A549 (cell line): ENCODE data around the gene XG. TPM values are rescaled to one million over a fixed set of nuclear protein-coding genes. Genes with fewer than 3 reads are reported as not detected.

ENCODE experiments used
- ATAC-seq, 2 experiments: fragments of 200-7000 bp in 1 of 2; fragments of >200 bp in 1 of 2; cut with Nextera tagmentation in 1 of 2; cut with Tn5 transposase in 1 of 2; 3 replicates each; pipeline versions ENCODE4 v1.8.0 to v1.9.1; 2018 to 2020; ENCODE audit warnings: mild to moderate bottlenecking in 1 of 2, moderate library complexity in 1 of 2
- CTCF ChIA-PET: fragments of 300-600 bp; sonication (Branson Sonifier 250); formaldehyde crosslinking; extraction: SDS; loops from one replicate; lab custom pipeline; 2021; ENCODE audit warnings: antibody characterized with exemption, inconsistent platforms; lab: Yijun Ruan, JAX
- POLR2A ChIA-PET: fragments of 350-600 bp; formaldehyde crosslinking; extraction: SDS; loops from one replicate; lab custom pipeline; 2021; ENCODE audit warnings: antibody characterized with exemption, inconsistent platforms; lab: Yijun Ruan, JAX
- DNase-seq, 2 experiments: peaks; one replicate each; pipeline versions ENCODE4 v3.0.0 to v3.0.0-alpha.2; 2011 to 2016; ENCODE audit warnings: low read depth in 1 of 2, low spot score in 1 of 2
- FAIRE-seq: peaks from 2 replicates; lab custom pipeline; 2011; peaks lifted over from hg19 to GRCh38; lab: Jason Lieb, UNC
- H3K27ac ChIP-seq, 2 experiments: fragments of >200 bp; sonication (Bioruptor Twin); formaldehyde crosslinking; 3 replicates each; pipeline ENCODE4 v1.5.1; 2016 to 2017
- H3K4me1 ChIP-seq: fragments of >200 bp; sonication (Bioruptor Twin); formaldehyde crosslinking; 3 replicates; pipeline ENCODE4 v1.6.1; 2016
- H3K4me2 ChIP-seq: fragments of >200 bp; sonication (Bioruptor Twin); formaldehyde crosslinking; 3 replicates; pipeline ENCODE4 v1.6.1; 2016
- H3K4me3 ChIP-seq: fragments of >200 bp; sonication (Bioruptor Twin); formaldehyde crosslinking; 3 replicates; pipeline ENCODE4 v1.5.1; 2016
- H3K9me3 ChIP-seq: fragments of >200 bp; sonication (Bioruptor Twin); formaldehyde crosslinking; 3 replicates; pipeline ENCODE4 v1.6.1; 2016
- BCL3 ChIP-seq: fragments of >200 bp; sonication (Bioruptor Twin); formaldehyde crosslinking; IDR thresholded peaks from 3 replicates; pipeline ENCODE4 v1.6.1; 2016
- BHLHE40 ChIP-seq: IDR thresholded peaks from 2 replicates; pipeline ENCODE4 v1.6.1; 2012; ENCODE audit warnings: low read depth, low read length, inconsistent platforms
- EHMT2 ChIP-seq: fragments of 200-600 bp; sonication (generic); IDR thresholded peaks from 2 replicates; pipeline ENCODE4 v1.6.1; 2016; ENCODE audit warnings: antibody characterized with exemption, low read depth, mild to moderate bottlenecking, moderate library complexity
- FOSL2 ChIP-seq, 2 experiments: fragments of 450-650 bp in 1 of 2; fragments of >200 bp in 1 of 2; sonication (Bioruptor Twin) in 1 of 2; formaldehyde crosslinking; IDR thresholded peaks; 2 replicates each; pipeline versions ENCODE4 v1.5.0 to v1.6.1; 2016 to 2020; ENCODE audit warnings: mild to moderate bottlenecking in 1 of 2, moderate library complexity in 1 of 2
- GATA3 ChIP-seq: IDR thresholded peaks from 2 replicates; pipeline ENCODE4 v1.6.1; 2012; ENCODE audit warnings: borderline replicate concordance
- HOXB13 ChIP-seq: fragments of 250-450 bp; sonication (Bioruptor Pico); IDR thresholded peaks from 2 replicates; pipeline ENCODE4 v1.5.0; 2020; ENCODE audit warnings: low read depth, mild to moderate bottlenecking, moderate library complexity
- JUN ChIP-seq, 2 experiments: fragments of >200 bp; sonication (Bioruptor Twin); formaldehyde crosslinking; IDR thresholded peaks; 2 replicates in 1 of 2; 3 replicates in 1 of 2; pipeline ENCODE4 v1.6.1; 2016 to 2017
- MAFK ChIP-seq: fragments of 450-650 bp; IDR thresholded peaks from 2 replicates; pipeline ENCODE4 v1.6.1; 2014; ENCODE audit not compliant: partially characterized antibody
- NFE2L2 ChIP-seq: fragments of 150-350 bp; conservative IDR thresholded peaks from 2 replicates; pipeline ENCODE4 v1.6.1; 2014; ENCODE audit warnings: low read length
- NPAS2 ChIP-seq: fragments of 250-450 bp; sonication (Bioruptor Pico); IDR thresholded peaks from 2 replicates; pipeline ENCODE4 v1.8.0; 2022; ENCODE audit warnings: mild to moderate bottlenecking, moderate library complexity, borderline replicate concordance
- NR3C1 ChIP-seq: fragments of >200 bp; sonication (Bioruptor Twin); formaldehyde crosslinking; IDR thresholded peaks from 3 replicates; pipeline ENCODE4 v1.6.1; 2017
- POLR2A ChIP-seq: IDR thresholded peaks from 2 replicates; pipeline ENCODE4 v1.6.1; 2012; ENCODE audit warnings: mild to moderate bottlenecking, low read length
- RCOR1 ChIP-seq: fragments of 150-350 bp; IDR thresholded peaks from 2 replicates; pipeline ENCODE4 v1.6.1; 2014; ENCODE audit warnings: antibody characterized with exemption, low read length, low read depth
- SREBF2 ChIP-seq: fragments of 450-650 bp; IDR thresholded peaks from 2 replicates; pipeline ENCODE4 v1.6.1; 2014; ENCODE audit warnings: mild to moderate bottlenecking, moderate library complexity
- TP53 ChIP-seq: fragments of 250-450 bp; sonication (Bioruptor Pico); IDR thresholded peaks from 2 replicates; pipeline ENCODE4 v1.5.0; 2021; ENCODE audit warnings: mild to moderate bottlenecking, moderate library complexity
- USF2 ChIP-seq: fragments of 450-650 bp; IDR thresholded peaks from 2 replicates; pipeline ENCODE4 v1.6.1; 2014; ENCODE audit warnings: antibody characterized with exemption
- ZSCAN20 ChIP-seq: fragments of 250-450 bp; sonication (Bioruptor Pico); IDR thresholded peaks from 2 replicates; pipeline ENCODE4 v1.8.0; 2022; ENCODE audit warnings: mild to moderate bottlenecking, moderate library complexity
- WGBS: methylation state at CpG from one replicate; pipeline ENCODE4 v1.1.6; 2017; ENCODE audit errors: missing lambda C conversion rate; 5-methylcytosine and 5-hydroxymethylcytosine counted together
- polyA plus RNA-seq, 4 experiments: library from polyadenylated mRNA; depleted of rRNA in 3 of 4; stranded (reverse); fragments of >200 nt; fragmentation: RNase III in 1 of 4; extraction: RNeasy Plus Mini Kit Qiagen cat#74134 plus additional on column Dnase treatment in 1 of 4; gene quantifications; 2 replicates in 3 of 4; 3 replicates in 1 of 4; pipeline ENCODE4 v1.2.3, GENCODE V29; 2011 to 2017
- TF ChIP-seq, protein P1 (sequence below): fragments of 200-600 bp; sonication (generic); IDR thresholded peaks from 2 replicates; pipeline ENCODE4 v1.6.1; 2016; ENCODE audit warnings: antibody characterized with exemption, mild to moderate bottlenecking, moderate library complexity

The XG gene
- polyA plus RNA-seq, 2 of the 4 experiments (the other 2 are of a cell fraction) = 0.05 to 0.06 TPM

DNA sequence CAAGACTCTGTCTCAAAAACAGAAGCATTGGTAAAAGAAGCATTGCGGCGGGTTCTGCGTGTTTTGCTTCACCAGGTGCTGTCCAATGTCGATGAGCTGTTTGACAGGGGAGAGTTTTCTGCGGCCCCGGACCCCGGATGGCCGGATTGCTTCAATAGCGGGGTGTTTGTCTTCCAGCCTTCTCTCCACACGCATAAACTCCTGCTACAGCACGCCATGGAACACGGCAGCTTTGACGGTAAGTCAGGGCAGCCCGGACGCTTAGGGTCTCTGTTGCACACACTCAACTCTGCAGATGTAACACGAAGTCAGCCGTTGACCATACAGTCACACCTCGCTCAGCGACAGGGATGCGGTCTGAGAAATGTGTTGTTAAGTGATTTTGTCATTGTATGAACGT is 103.1 kb downstream of the XG start (continued):
- TF ChIP-seq, protein P1, sequence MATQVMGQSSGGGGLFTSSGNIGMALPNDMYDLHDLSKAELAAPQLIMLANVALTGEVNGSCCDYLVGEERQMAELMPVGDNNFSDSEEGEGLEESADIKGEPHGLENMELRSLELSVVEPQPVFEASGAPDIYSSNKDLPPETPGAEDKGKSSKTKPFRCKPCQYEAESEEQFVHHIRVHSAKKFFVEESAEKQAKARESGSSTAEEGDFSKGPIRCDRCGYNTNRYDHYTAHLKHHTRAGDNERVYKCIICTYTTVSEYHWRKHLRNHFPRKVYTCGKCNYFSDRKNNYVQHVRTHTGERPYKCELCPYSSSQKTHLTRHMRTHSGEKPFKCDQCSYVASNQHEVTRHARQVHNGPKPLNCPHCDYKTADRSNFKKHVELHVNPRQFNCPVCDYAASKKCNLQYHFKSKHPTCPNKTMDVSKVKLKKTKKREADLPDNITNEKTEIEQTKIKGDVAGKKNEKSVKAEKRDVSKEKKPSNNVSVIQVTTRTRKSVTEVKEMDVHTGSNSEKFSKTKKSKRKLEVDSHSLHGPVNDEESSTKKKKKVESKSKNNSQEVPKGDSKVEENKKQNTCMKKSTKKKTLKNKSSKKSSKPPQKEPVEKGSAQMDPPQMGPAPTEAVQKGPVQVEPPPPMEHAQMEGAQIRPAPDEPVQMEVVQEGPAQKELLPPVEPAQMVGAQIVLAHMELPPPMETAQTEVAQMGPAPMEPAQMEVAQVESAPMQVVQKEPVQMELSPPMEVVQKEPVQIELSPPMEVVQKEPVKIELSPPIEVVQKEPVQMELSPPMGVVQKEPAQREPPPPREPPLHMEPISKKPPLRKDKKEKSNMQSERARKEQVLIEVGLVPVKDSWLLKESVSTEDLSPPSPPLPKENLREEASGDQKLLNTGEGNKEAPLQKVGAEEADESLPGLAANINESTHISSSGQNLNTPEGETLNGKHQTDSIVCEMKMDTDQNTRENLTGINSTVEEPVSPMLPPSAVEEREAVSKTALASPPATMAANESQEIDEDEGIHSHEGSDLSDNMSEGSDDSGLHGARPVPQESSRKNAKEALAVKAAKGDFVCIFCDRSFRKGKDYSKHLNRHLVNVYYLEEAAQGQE = no peak
- no peak for TF ChIP-seq BHLHE40

DNA sequence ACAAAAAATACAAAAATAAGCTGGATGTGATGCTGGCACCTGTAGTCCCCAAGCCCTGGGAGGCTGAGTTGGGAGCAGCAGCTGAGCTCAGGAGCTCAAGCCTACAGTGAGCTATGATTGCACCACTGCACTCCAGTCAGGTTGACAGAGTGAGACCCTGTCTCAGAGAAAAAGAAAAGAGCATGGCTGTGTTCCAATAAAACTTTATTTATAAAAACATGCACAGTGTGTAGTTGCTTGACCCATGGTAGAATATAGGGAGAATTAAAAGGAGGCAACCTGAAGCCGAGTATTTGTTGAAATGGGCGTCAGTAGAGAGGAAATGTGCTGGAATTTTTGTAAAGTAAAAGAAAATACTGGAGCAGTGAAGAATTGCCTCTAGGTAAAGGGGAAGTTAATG is 103.9 kb downstream of the XG start:
- Histone ChIP-seq H3K9me3 (no peaks in the 10 kb centered on the region), H3K4me3 (no peak overlapping the region), H3K4me2 (no peak overlapping the region), H3K4me1 (no peaks in the 10 kb centered on the region), H3K27ac (no peak overlapping the region)
- 94% methylated on average over 2 of the region's 2 CpGs for WGBS
- TF ChIP-seq NFE2L2 (no peak), TP53 (CRISPR knock-in tag) (no peak), HOXB13 (CRISPR knock-in tag) (no peak), NPAS2 (no peak), FOSL2 (IDR thresholded peaks at IDR 0.05) (no peak), FOSL2 (CRISPR knock-in tag; IDR thresholded peaks at IDR 0.05) (no peak), SREBF2 (no peak), USF2 (no peak), JUN (IDR thresholded peaks at IDR 0.05) (no peak), GATA3 (no peak), BCL3 (no peak), ZSCAN20 (CRISPR knock-in tag) (no peak), MAFK (no peak), EHMT2 (no peak)
- CTCF ChIA-PET = no interaction called here
- no peak for ATAC-seq
- no peak for FAIRE-seq
- POLR2A ChIA-PET = no interaction called here
- no peak for DNase-seq

DNA sequence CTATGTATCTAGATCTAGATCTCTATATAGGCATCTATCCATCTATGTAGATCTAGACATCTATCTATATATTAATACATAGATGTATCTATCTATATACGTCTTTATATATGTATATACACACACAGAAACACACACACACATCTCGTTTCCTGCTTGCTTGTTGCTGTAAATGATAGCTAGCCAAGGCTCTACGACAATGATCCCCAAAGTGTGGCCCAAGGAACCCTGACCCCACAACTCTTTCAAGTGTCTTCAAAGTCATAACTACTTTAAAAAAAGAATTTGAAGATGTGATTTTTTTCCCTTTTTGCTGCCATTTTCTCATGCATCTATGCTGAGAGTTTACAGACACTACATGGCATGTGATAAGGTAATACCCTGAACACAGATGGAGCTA is 105.7 kb downstream of the XG start:
- 57% methylated on average over 3 of the region's 3 CpGs for WGBS
- no peak for FAIRE-seq
- no peaks in the 10 kb centered on the region for H3K4me1 ChIP-seq
- TF ChIP-seq RCOR1 (no peak), POLR2A (no peak), SREBF2 (no peak), NR3C1 (no peak)
- TF ChIP-seq, all 56 proteins: peak for 0
- H3K4me2 ChIP-seq = no peak overlapping the region
- H3K9me3 ChIP-seq = no peaks in the 10 kb centered on the region
- ATAC-seq = no peak
- no peak overlapping the region for H3K4me3 ChIP-seq
- DNase-seq = no peak
- CTCF ChIA-PET = interaction anchor here (0.9 kb wide), 1 partner anchor 9 kb away, joined by 3 read pairs; no protein-coding TSS in a partner anchor
- H3K27ac ChIP-seq = no peak overlapping the region
- POLR2A ChIA-PET = no interaction called here
